Neural cell (in vitro differentiated cells): ENCODE results near the gene COL23A1. TPM values are rescaled to one million over a fixed set of nuclear protein-coding genes. Genes with fewer than 3 reads are reported as not detected.

Experiments used
- H2AFZ ChIP-seq: fragments of 200-600, 300-800 bp; sonication (generic), shearing (Covaris generic); 2 replicates; pipeline ENCODE4 v1.6.0; 2014; ENCODE audit warnings: low read depth, mild to moderate bottlenecking, antibody characterized with exemption, low read length, moderate library complexity
- H3F3A ChIP-seq: fragments of 200-600 bp; shearing (Covaris generic); 2 replicates; pipeline ENCODE4 v1.6.1; 2016; ENCODE audit warnings: mild to moderate bottlenecking, moderate library complexity, mixed read lengths, antibody characterized with exemption, low read length; ENCODE audit not compliant: insufficient read depth, poor library complexity, severe bottlenecking
- H3K27ac ChIP-seq: fragments of 200-600, 300-800 bp; sonication (generic), shearing (Covaris generic); 2 replicates; pipeline ENCODE4 v1.5.1; 2014; ENCODE audit warnings: mild to moderate bottlenecking, low read length, moderate library complexity
- H3K27me3 ChIP-seq: fragments of 300-800, 200-600 bp; sonication (generic), shearing (Covaris generic); 2 replicates; pipeline ENCODE4 v1.6.0; 2014; ENCODE audit warnings: mild to moderate bottlenecking, low read depth, low read length, moderate library complexity; ENCODE audit not compliant: insufficient read depth
- H3K36me3 ChIP-seq: fragments of 300-800, 200-600 bp; sonication (generic), shearing (Covaris generic); 2 replicates; pipeline ENCODE4 v1.5.1; 2014; ENCODE audit warnings: mild to moderate bottlenecking, antibody characterized with exemption, low read length, moderate library complexity; ENCODE audit not compliant: insufficient read depth
- H3K4me2 ChIP-seq: fragments of 300-800, 200-600 bp; sonication (generic), shearing (Covaris generic); 2 replicates; pipeline ENCODE4 v1.6.0; 2014; ENCODE audit warnings: mild to moderate bottlenecking, low read length
- H3K4me3 ChIP-seq: fragments of 300-800, 200-600 bp; sonication (generic), shearing (Covaris generic); 2 replicates; pipeline ENCODE4 v1.5.1; 2014; ENCODE audit warnings: mild to moderate bottlenecking, low read length, moderate library complexity
- H3K79me2 ChIP-seq: fragments of 200-600 bp; shearing (Covaris generic); replicated peaks from 2 replicates; pipeline ENCODE4 v1.6.0; 2014; ENCODE audit warnings: mild to moderate bottlenecking, low read length, moderate library complexity; ENCODE audit not compliant: insufficient read depth
- H3K9ac ChIP-seq: fragments of 300-800, 200-600 bp; sonication (generic), shearing (Covaris generic); 2 replicates; pipeline ENCODE4 v1.6.1; 2016; ENCODE audit warnings: mild to moderate bottlenecking, low read length, mixed read lengths
- H3K9me2 ChIP-seq: fragments of 200-600 bp; shearing (Covaris generic); 2 replicates; pipeline ENCODE4 v1.6.1; 2016; ENCODE audit warnings: mild to moderate bottlenecking, low read length, mixed read lengths; ENCODE audit not compliant: insufficient read depth
- H3K9me3 ChIP-seq: fragments of 200-600, 300-800 bp; sonication (generic), shearing (Covaris generic); 2 replicates; pipeline ENCODE4 v1.6.1; 2016; ENCODE audit warnings: mild to moderate bottlenecking, mixed run types, low read length, moderate library complexity, mixed read lengths
- H4K20me1 ChIP-seq: fragments of 200-600 bp; shearing (Covaris generic); 2 replicates; pipeline ENCODE4 v1.6.1; 2016; ENCODE audit warnings: mild to moderate bottlenecking, mixed run types; ENCODE audit not compliant: insufficient read depth
- EP300 ChIP-seq: fragments of 450-650 bp; conservative IDR thresholded peaks from 2 replicates; pipeline ENCODE4 v1.6.1; 2014; ENCODE audit warnings: antibody characterized with exemption, mild to moderate bottlenecking, moderate library complexity; ENCODE audit not compliant: poor library complexity, severe bottlenecking
- EZH2 ChIP-seq: fragments of 200-600, 300-800 bp; shearing (Covaris generic), sonication (generic); IDR thresholded peaks from 2 replicates; pipeline ENCODE4 v1.6.1; 2014; ENCODE audit warnings: antibody characterized with exemption, low read length, borderline replicate concordance, mild to moderate bottlenecking; ENCODE audit not compliant: insufficient read depth, poor library complexity, severe bottlenecking
- MXI1 ChIP-seq: fragments of 450-650 bp; conservative IDR thresholded peaks from 2 replicates; pipeline ENCODE4 v1.6.1; 2014; ENCODE audit warnings: antibody characterized with exemption, mild to moderate bottlenecking; ENCODE audit not compliant: poor library complexity, severe bottlenecking
- POLR2AphosphoS5 ChIP-seq: IDR thresholded peaks from 2 replicates; pipeline ENCODE4 v1.6.1; 2012
- RAD21 ChIP-seq: fragments of 450-650 bp; conservative IDR thresholded peaks from 2 replicates; pipeline ENCODE4 v1.6.1; 2014; ENCODE audit warnings: antibody characterized with exemption, mild to moderate bottlenecking, moderate library complexity
- SMC3 ChIP-seq: fragments of 450-650 bp; conservative IDR thresholded peaks from 2 replicates; pipeline ENCODE4 v1.6.1; 2014; ENCODE audit warnings: antibody characterized with exemption, mild to moderate bottlenecking, moderate library complexity; ENCODE audit not compliant: poor library complexity
- TAF1 ChIP-seq: IDR thresholded peaks from 2 replicates; pipeline ENCODE4 v1.6.1; 2012; ENCODE audit warnings: low read depth
- polyA plus RNA-seq: library from polyadenylated mRNA; depleted of rRNA; stranded (reverse); fragments of >200 nt; gene quantifications from 2 replicates; pipeline ENCODE4 v1.2.3, GENCODE V29; 2014
- TF ChIP-seq, protein P1 (sequence below): IDR thresholded peaks from 2 replicates; pipeline ENCODE4 v1.6.1; 2012; ENCODE audit warnings: borderline replicate concordance
- TF ChIP-seq, protein P2 (sequence below): fragments of 450-650 bp; IDR thresholded peaks from 2 replicates; pipeline ENCODE4 v1.5.1; 2014; ENCODE audit warnings: antibody characterized with exemption, mild to moderate bottlenecking, moderate library complexity; ENCODE audit not compliant: poor library complexity, severe bottlenecking

Gene COL23A1
- polyA plus RNA-seq, 1 donor from 2014 or later: not detected

DNA sequence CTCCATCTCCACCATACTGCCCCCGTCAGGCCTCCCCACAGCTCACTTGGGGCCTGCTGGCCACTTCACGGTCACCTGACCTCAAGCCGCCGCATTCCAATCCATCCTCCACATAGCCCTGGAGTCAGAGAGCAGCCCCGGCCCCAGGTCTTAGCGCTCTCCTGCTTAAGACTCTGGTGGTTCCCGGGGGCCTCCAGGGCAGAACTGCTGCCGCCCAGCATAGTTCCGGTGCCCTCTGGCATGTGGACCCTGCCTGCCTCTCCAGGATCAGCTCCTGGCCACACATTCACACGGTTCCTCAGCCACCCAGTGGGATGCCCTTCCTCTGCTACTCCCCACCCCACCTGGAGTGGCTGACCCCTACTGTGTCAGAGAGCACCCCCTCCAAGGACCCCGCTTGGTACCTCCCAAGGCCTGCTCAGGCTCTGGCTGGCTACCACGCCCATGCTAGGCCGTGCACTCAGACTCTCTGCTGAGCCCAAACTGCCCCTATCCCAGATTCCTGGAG is 366.3 kb downstream of the COL23A1 start:
- no peak overlapping the region for H3K9ac ChIP-seq
- no peaks in the 10 kb centered on the region for H4K20me1 ChIP-seq
- no peaks in the 10 kb centered on the region for H3K79me2 ChIP-seq
- no peak overlapping the region for H3K4me2 ChIP-seq
- H3K9me3 ChIP-seq: peaks cover 5% of the 10 kb centered on the region
- no peak overlapping the region for H3K4me3 ChIP-seq
- TF ChIP-seq, protein P1, sequence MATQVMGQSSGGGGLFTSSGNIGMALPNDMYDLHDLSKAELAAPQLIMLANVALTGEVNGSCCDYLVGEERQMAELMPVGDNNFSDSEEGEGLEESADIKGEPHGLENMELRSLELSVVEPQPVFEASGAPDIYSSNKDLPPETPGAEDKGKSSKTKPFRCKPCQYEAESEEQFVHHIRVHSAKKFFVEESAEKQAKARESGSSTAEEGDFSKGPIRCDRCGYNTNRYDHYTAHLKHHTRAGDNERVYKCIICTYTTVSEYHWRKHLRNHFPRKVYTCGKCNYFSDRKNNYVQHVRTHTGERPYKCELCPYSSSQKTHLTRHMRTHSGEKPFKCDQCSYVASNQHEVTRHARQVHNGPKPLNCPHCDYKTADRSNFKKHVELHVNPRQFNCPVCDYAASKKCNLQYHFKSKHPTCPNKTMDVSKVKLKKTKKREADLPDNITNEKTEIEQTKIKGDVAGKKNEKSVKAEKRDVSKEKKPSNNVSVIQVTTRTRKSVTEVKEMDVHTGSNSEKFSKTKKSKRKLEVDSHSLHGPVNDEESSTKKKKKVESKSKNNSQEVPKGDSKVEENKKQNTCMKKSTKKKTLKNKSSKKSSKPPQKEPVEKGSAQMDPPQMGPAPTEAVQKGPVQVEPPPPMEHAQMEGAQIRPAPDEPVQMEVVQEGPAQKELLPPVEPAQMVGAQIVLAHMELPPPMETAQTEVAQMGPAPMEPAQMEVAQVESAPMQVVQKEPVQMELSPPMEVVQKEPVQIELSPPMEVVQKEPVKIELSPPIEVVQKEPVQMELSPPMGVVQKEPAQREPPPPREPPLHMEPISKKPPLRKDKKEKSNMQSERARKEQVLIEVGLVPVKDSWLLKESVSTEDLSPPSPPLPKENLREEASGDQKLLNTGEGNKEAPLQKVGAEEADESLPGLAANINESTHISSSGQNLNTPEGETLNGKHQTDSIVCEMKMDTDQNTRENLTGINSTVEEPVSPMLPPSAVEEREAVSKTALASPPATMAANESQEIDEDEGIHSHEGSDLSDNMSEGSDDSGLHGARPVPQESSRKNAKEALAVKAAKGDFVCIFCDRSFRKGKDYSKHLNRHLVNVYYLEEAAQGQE: no peak
- no peak for TF ChIP-seq TAF1
- no peak for TF ChIP-seq EZH2
- TF ChIP-seq, protein P2, sequence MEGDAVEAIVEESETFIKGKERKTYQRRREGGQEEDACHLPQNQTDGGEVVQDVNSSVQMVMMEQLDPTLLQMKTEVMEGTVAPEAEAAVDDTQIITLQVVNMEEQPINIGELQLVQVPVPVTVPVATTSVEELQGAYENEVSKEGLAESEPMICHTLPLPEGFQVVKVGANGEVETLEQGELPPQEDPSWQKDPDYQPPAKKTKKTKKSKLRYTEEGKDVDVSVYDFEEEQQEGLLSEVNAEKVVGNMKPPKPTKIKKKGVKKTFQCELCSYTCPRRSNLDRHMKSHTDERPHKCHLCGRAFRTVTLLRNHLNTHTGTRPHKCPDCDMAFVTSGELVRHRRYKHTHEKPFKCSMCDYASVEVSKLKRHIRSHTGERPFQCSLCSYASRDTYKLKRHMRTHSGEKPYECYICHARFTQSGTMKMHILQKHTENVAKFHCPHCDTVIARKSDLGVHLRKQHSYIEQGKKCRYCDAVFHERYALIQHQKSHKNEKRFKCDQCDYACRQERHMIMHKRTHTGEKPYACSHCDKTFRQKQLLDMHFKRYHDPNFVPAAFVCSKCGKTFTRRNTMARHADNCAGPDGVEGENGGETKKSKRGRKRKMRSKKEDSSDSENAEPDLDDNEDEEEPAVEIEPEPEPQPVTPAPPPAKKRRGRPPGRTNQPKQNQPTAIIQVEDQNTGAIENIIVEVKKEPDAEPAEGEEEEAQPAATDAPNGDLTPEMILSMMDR: no peak
- TF ChIP-seq MXI1: no peak
- TF ChIP-seq EP300: no peak
- no peak for TF ChIP-seq POLR2AphosphoS5
- no peak for TF ChIP-seq SMC3
- no peak for TF ChIP-seq RAD21
- no peaks in the 10 kb centered on the region for H3F3A ChIP-seq
- H2AFZ ChIP-seq: no peak overlapping the region
- H3K27ac ChIP-seq: no peak overlapping the region
- H3K27me3 ChIP-seq: no peaks in the 10 kb centered on the region
- H3K36me3 ChIP-seq: no peaks in the 10 kb centered on the region
- no peaks in the 10 kb centered on the region for H3K9me2 ChIP-seq

DNA sequence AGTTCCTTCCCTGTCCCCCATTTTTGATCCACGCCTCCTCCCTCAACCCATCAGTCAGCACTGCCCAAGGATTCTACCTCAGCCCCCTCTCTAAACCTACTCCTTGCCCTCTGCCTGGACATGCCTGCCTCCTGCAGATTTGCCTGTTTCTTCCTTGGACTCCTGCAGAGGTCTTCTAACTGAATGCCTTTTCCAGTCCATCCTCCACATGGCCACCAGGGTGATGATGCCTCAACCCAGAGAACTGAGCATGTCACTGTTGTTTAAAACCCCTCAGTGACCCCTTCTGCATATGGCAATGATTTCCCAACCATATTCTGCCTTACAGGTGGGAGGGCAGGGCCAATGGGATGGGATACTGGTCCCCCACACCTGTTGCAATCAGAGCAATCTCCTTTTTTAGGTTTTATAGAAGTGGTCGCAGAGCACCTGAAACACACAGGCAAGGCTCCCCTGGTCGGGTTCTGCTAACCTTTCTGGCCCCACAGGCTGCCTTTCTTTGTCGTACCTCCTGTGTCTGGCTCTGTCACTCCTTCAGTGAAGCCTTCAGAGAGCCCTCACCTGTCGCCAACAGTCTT is 366.9 kb downstream of the COL23A1 start:
- Histone ChIP-seq H4K20me1 (no peaks in the 10 kb centered on the region), H3K27me3 (no peaks in the 10 kb centered on the region), H3K36me3 (no peaks in the 10 kb centered on the region), H2AFZ (no peak overlapping the region), H3K79me2 (no peaks in the 10 kb centered on the region), H3K9me3 (peaks cover 5% of the 10 kb centered on the region), H3K9ac (no peak overlapping the region), H3K4me2 (no peak overlapping the region), H3K27ac (no peak overlapping the region), H3F3A (no peaks in the 10 kb centered on the region), H3K9me2 (no peaks in the 10 kb centered on the region), H3K4me3 (no peak overlapping the region)
- TF ChIP-seq SMC3 (no peak), MXI1 (no peak), RAD21 (no peak), TAF1 (no peak), EP300 (no peak), POLR2AphosphoS5 (no peak), EZH2 (no peak)
- TF ChIP-seq, protein P2: no peak
- TF ChIP-seq, protein P1: no peak
